GM12878 (cell line): ENCODE measurements around the gene TMPRSS11B. TPM values are rescaled to one million over a fixed set of nuclear protein-coding genes. Genes with fewer than 3 reads are reported as not detected.

Experiments used
- ATAC-seq: fragments of 200-7000 bp; cut with Tn5 transposase; 3 replicates; pipeline ENCODE4 v1.9.1; 2020; ENCODE audit warnings: mild to moderate bottlenecking, moderate library complexity
- BruUV-seq: library from RNA; stranded (reverse); fragments of 400-500 nt; replicated peaks from 2 replicates; lab custom pipeline; 2021; lab: Mats Ljungman, UMichigan
- CTCF ChIA-PET: fragments of 300-600 bp; sonication (Branson Sonifier 250); formaldehyde crosslinking; extraction: SDS; loops from one replicate; lab custom pipeline; 2021; ENCODE audit warnings: inconsistent platforms; lab: Yijun Ruan, JAX
- POLR2A ChIA-PET: fragments of 350-600 bp; formaldehyde crosslinking; extraction: SDS; loops from one replicate; lab custom pipeline; 2021; ENCODE audit warnings: inconsistent platforms; lab: Charles Lee
- RAD21 ChIA-PET: fragments of 300-600 bp; sonication (Branson Sonifier 250); formaldehyde crosslinking; loops from one replicate; lab custom pipeline; 2023; ENCODE audit warnings: antibody characterized with exemption; ENCODE audit not compliant: unreplicated experiment; lab: Charles Lee
- SMC1A ChIA-PET: fragments of 300-600 bp; sonication (Branson Sonifier 250); formaldehyde crosslinking; loops from one replicate; lab custom pipeline; 2023; ENCODE audit not compliant: unreplicated experiment, uncharacterized antibody; lab: Charles Lee
- DNase-seq: peaks from one replicate; pipeline ENCODE4 v3.0.0-alpha.2; 2011; ENCODE audit warnings: low read depth, low spot score
- FAIRE-seq: peaks from 3 replicates; lab custom pipeline; 2011; peaks lifted over from hg19 to GRCh38; lab: Jason Lieb, UNC
- H2AFZ ChIP-seq: 2 replicates; pipeline ENCODE4 v1.6.0; 2011; ENCODE audit warnings: low read depth, low read length, control low read depth; ENCODE audit not compliant: control insufficient read depth
- H3K27ac ChIP-seq: 2 replicates; pipeline ENCODE4 v1.5.1; 2011; ENCODE audit warnings: control low read depth; ENCODE audit not compliant: control insufficient read depth, insufficient read depth
- H3K27me3 ChIP-seq, 2 experiments: replicated peaks in 1 of 2; 2 replicates each; pipeline versions ENCODE4 v1.6.0 to v1.6.1; 2011; ENCODE audit warnings: low read length in 1 of 2; ENCODE audit not compliant: control insufficient read depth in 2 of 2, insufficient read depth in 2 of 2
- H3K36me3 ChIP-seq, 2 experiments: 2 replicates each; pipeline ENCODE4 v1.5.1; 2011; ENCODE audit warnings: low read length in 1 of 2; ENCODE audit not compliant: control insufficient read depth in 2 of 2, insufficient read depth in 2 of 2
- H3K4me1 ChIP-seq: 2 replicates; pipeline ENCODE4 v1.6.1; 2011; ENCODE audit warnings: mild to moderate bottlenecking, low read length, moderate library complexity, mixed read lengths; ENCODE audit not compliant: control insufficient read depth, insufficient read depth
- H3K4me2 ChIP-seq: 2 replicates; pipeline ENCODE4 v1.6.0; 2011; ENCODE audit warnings: control low read depth; ENCODE audit not compliant: control insufficient read depth, insufficient read depth
- H3K4me3 ChIP-seq: fragments of 200-600 bp; sonication (generic); 2 replicates; pipeline ENCODE4 v1.5.1; 2016
- H3K79me2 ChIP-seq: 2 replicates; pipeline ENCODE4 v1.6.0; 2011; ENCODE audit warnings: low read length; ENCODE audit not compliant: control insufficient read depth, insufficient read depth
- H3K9ac ChIP-seq: 2 replicates; pipeline ENCODE4 v1.8.0; 2011; ENCODE audit warnings: low read length, control low read depth, mixed read lengths; ENCODE audit not compliant: control insufficient read depth, insufficient read depth
- H3K9me3 ChIP-seq: replicated peaks from 3 replicates; pipeline ENCODE4 v1.5.1; 2011; ENCODE audit warnings: mild to moderate bottlenecking, low read length; ENCODE audit not compliant: control insufficient read depth, insufficient read depth
- H4K20me1 ChIP-seq: 2 replicates; pipeline ENCODE4 v1.6.0; 2011; ENCODE audit not compliant: control insufficient read depth, insufficient read depth
- ASH2L ChIP-seq: fragments of 300-600, 200-600 bp; sonication (generic); IDR thresholded peaks from 2 replicates; pipeline ENCODE4 v1.6.1; 2017; ENCODE audit warnings: low read depth, mild to moderate bottlenecking, borderline replicate concordance
- GABPA ChIP-seq: IDR thresholded peaks from 2 replicates; pipeline ENCODE4 v1.6.1; 2014; ENCODE audit warnings: antibody characterized with exemption, low read depth, mild to moderate bottlenecking, inconsistent platforms
- HDAC6 ChIP-seq: fragments of 200-600 bp; sonication (generic); IDR thresholded peaks from one replicate; pipeline ENCODE4 v1.8.0; 2017; ENCODE audit warnings: antibody characterized with exemption; ENCODE audit not compliant: unreplicated experiment
- JUNB ChIP-seq: IDR thresholded peaks from 2 replicates; pipeline ENCODE4 v1.6.1; 2016; ENCODE audit warnings: antibody characterized with exemption, mild to moderate bottlenecking
- KAT2A ChIP-seq: conservative IDR thresholded peaks from 2 replicates; pipeline ENCODE4 v1.6.1; 2011; ENCODE audit warnings: low read depth, low read length; ENCODE audit not compliant: control insufficient read depth
- LARP7 ChIP-seq: fragments of 450-650 bp; IDR thresholded peaks from 2 replicates; pipeline ENCODE4 v1.6.1; 2017; ENCODE audit warnings: mild to moderate bottlenecking
- PAX5 ChIP-seq: IDR thresholded peaks from 2 replicates; pipeline ENCODE4 v1.6.1; 2011; ENCODE audit warnings: low read depth, low read length, borderline replicate concordance
- PML ChIP-seq: IDR thresholded peaks from 2 replicates; pipeline ENCODE4 v1.6.1; 2012; ENCODE audit warnings: low read length, inconsistent platforms
- RAD21 ChIP-seq: IDR thresholded peaks from 2 replicates; pipeline ENCODE4 v1.6.1; 2011; ENCODE audit warnings: mild to moderate bottlenecking, low read depth, low read length, moderate library complexity; ENCODE audit not compliant: insufficient read depth
- RB1 ChIP-seq: fragments of 450-650 bp; formaldehyde crosslinking; IDR thresholded peaks from 2 replicates; pipeline ENCODE4 v1.6.1; 2017; ENCODE audit warnings: mild to moderate bottlenecking, borderline replicate concordance
- SMAD1 ChIP-seq: fragments of 450-650 bp; IDR thresholded peaks from 2 replicates; pipeline ENCODE4 v1.6.1; 2018; ENCODE audit warnings: mild to moderate bottlenecking, low read depth; ENCODE audit not compliant: partially characterized antibody
- SPI1 ChIP-seq: IDR thresholded peaks from 2 replicates; pipeline ENCODE4 v1.6.1; 2011; ENCODE audit warnings: low read depth, mild to moderate bottlenecking, low read length, moderate library complexity, borderline replicate concordance; ENCODE audit not compliant: insufficient read depth
- STAT3 ChIP-seq: IDR thresholded peaks from 2 replicates; pipeline ENCODE4 v1.6.1; 2011; ENCODE audit warnings: low read depth, low read length, improper control_type of control experiment
- WGBS: methylation state at CpG from one replicate; pipeline ENCODE4 v1.1.6; 2016; ENCODE audit warnings: low lambda C conversion rate; ENCODE audit not compliant: insufficient replicate concordance, insufficient coverage; ENCODE audit errors: missing lambda C conversion rate; 5-methylcytosine and 5-hydroxymethylcytosine counted together
- in situ Hi-C: fragments of 300-500 bp; cut with MboI; formaldehyde crosslinking; loops from 9 replicates; pipeline ENCODE4 v1.14.3; 2018; ENCODE audit warnings: mixed read lengths
- intact Hi-C: fragments of 100-400 bp; cut with micrococcal nuclease; formaldehyde crosslinking; loops from one replicate; pipeline ENCODE4 v1.14.2; 2022; ENCODE audit not compliant: unreplicated experiment
- polyA plus RNA-seq, 11 experiments: library from polyadenylated mRNA; depleted of rRNA in 4 of 11; unstranded in 6 of 11; stranded (reverse) in 5 of 11; fragments of >200 nt; fragmentation: Nextera tagmentation in 4 of 11; fragmentation: Illumina TruSeq in 1 of 11; extraction: Ambion mirVana in 4 of 11; extraction: Trizol in 1 of 11; gene quantifications; 1 replicate in 1 of 11; 2 replicates in 10 of 11; pipeline versions ENCODE4 v1.2.1 to v1.2.3, GENCODE V29; 2011 to 2016; ENCODE audit warnings: inconsistent platforms in 2 of 11, missing spikeins in 2 of 11, low read depth in 1 of 11
- total RNA-seq, 4 experiments: library from RNA; depleted of rRNA in 3 of 4; stranded (reverse); fragments of >200 nt in 3 of 4; fragmentation: Illumina TruSeq in 1 of 4; extraction: Trizol in 1 of 4; gene quantifications; 2 replicates each; pipeline versions ENCODE4 v1.2.1 to v1.2.3, GENCODE V29; 2013 to 2021
- TF ChIP-seq, protein P1 (sequence below): fragments of 450-650 bp; IDR thresholded peaks from 2 replicates; pipeline ENCODE4 v1.6.1; 2016; ENCODE audit warnings: mild to moderate bottlenecking
- TF ChIP-seq, protein P2 (sequence below): fragments of 450-650 bp; formaldehyde crosslinking; IDR thresholded peaks from 2 replicates; pipeline ENCODE4 v1.4.0; 2020; ENCODE audit warnings: mild to moderate bottlenecking, moderate library complexity

The TMPRSS11B gene
- total and polyA plus RNA-seq, 10 of the 15 experiments (the other 5 are each of a cell fraction or from before 2014, with no cell fraction given), result not detected

DNA sequence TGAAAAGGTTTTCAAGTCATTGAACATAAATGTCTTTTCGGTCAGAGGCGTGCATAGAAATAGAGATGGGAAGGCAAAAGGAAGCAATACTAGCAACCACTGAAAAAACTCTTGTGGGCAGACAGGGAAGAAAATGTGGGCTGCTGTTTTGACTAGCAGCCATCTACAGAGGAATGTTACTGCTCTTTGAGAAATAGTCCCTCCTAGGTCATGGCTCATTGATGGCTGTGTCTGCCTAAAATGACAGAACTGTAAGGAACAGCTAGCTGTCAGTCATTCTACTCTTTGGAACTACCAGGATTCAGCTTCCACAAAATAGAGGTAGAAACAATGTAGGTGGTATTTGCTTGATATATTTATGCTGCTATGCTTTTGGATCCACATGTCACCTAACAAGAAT, 26.9 kb upstream of the TMPRSS11B start (continued):
- TF ChIP-seq, protein P1, sequence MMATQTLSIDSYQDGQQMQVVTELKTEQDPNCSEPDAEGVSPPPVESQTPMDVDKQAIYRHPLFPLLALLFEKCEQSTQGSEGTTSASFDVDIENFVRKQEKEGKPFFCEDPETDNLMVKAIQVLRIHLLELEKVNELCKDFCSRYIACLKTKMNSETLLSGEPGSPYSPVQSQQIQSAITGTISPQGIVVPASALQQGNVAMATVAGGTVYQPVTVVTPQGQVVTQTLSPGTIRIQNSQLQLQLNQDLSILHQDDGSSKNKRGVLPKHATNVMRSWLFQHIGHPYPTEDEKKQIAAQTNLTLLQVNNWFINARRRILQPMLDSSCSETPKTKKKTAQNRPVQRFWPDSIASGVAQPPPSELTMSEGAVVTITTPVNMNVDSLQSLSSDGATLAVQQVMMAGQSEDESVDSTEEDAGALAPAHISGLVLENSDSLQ, result peak; percentile 33; the same call in 1 of the 2 replicates
- no peak for TF ChIP-seq HDAC6
- no peak for TF ChIP-seq LARP7
- no peak for TF ChIP-seq RB1

DNA sequence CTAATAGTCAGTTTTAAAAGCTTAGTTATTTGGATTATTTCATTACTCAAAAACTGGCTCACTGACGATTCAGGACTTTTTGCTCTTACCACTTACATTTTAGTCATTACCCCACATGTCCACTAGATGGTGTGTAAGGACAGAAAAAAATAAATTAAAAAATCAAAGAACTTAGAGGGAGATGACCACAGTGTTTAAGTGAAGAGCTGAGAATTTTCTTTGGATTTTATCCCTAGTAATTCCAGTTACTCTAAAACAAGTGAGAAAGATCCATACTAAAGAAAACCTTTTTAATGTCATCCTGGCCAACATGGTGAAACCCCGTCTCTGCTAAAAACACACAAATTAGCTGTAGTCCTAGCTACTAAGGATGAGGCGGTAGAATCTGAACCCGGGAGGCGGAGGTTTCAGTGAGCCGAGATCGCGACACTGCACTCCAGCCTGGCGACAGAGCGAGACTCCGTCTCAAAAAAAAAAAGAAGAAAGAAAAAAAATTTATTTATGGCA, 26.4 kb upstream of the TMPRSS11B start:
- CTCF ChIA-PET, result interaction anchor here (0.7 to 3.9 kb wide), 22 partner anchors 8 to 317 kb away, joined by 3 to 95 read pairs (median 4); no protein-coding TSS in a partner anchor
- Histone ChIP-seq H3K27ac (no peak overlapping the region), H3K9ac (no peak overlapping the region), H3K9me3 (no peaks in the 10 kb centered on the region; the same call in 2 of the 3 replicates), H3K4me2 (no peak overlapping the region), H2AFZ (no peak overlapping the region), H3K27me3 (no peaks in the 10 kb centered on the region; a peak in 1 of 4 replicates), H3K4me3 (no peak overlapping the region), H3K79me2 (no peaks in the 10 kb centered on the region), H3K4me1 (no peaks in the 10 kb centered on the region), H4K20me1 (no peaks in the 10 kb centered on the region), H3K36me3 (no peaks in the 10 kb centered on the region)
- intact Hi-C loops (loop anchor here (1.0 to 10.0 kb wide), 4 partner anchors 104 to 1345 kb away; no protein-coding TSS in a partner anchor), in situ Hi-C loops (no loop called here)
- POLR2A ChIA-PET, result interaction anchor here (1.0 kb wide), 1 partner anchor 119 kb away, joined by 4 read pairs; no protein-coding TSS in a partner anchor
- 3% methylated on average over 11 of the region's 11 CpGs for WGBS
- ATAC-seq, result peak; percentile 80
- no peak for DNase-seq
- SMC1A ChIA-PET, result interaction anchor here (0.6 to 2.3 kb wide), 20 partner anchors 8 to 1345 kb away, joined by 3 to 37 read pairs (median 4); no protein-coding TSS in a partner anchor
- RAD21 ChIA-PET, result interaction anchor here (0.6 to 2.9 kb wide), 10 partner anchors 13 to 898 kb away, joined by 3 to 33 read pairs (median 4); no protein-coding TSS in a partner anchor
- BruUV-seq, result no TSS peak
- no peak for FAIRE-seq
- TF ChIP-seq, protein P2, sequence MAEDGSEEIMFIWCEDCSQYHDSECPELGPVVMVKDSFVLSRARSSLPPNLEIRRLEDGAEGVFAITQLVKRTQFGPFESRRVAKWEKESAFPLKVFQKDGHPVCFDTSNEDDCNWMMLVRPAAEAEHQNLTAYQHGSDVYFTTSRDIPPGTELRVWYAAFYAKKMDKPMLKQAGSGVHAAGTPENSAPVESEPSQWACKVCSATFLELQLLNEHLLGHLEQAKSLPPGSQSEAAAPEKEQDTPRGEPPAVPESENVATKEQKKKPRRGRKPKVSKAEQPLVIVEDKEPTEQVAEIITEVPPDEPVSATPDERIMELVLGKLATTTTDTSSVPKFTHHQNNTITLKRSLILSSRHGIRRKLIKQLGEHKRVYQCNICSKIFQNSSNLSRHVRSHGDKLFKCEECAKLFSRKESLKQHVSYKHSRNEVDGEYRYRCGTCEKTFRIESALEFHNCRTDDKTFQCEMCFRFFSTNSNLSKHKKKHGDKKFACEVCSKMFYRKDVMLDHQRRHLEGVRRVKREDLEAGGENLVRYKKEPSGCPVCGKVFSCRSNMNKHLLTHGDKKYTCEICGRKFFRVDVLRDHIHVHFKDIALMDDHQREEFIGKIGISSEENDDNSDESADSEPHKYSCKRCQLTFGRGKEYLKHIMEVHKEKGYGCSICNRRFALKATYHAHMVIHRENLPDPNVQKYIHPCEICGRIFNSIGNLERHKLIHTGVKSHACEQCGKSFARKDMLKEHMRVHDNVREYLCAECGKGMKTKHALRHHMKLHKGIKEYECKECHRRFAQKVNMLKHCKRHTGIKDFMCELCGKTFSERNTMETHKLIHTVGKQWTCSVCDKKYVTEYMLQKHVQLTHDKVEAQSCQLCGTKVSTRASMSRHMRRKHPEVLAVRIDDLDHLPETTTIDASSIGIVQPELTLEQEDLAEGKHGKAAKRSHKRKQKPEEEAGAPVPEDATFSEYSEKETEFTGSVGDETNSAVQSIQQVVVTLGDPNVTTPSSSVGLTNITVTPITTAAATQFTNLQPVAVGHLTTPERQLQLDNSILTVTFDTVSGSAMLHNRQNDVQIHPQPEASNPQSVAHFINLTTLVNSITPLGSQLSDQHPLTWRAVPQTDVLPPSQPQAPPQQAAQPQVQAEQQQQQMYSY (CRISPR knock-in tag), result no peak
- peak; percentile 72 for TF ChIP-seq RAD21
- TF ChIP-seq ASH2L, result no peak
- TF ChIP-seq SMAD1, result no peak
- no peak for TF ChIP-seq STAT3
- no peak for TF ChIP-seq SPI1
- no peak for TF ChIP-seq KAT2A
- no peak for TF ChIP-seq JUNB
- TF ChIP-seq PML, result no peak
- no peak for TF ChIP-seq GABPA
- no peak for TF ChIP-seq PAX5
